ENCODE results near the gene CLDN34. TPM values are rescaled to one million over a fixed set of nuclear protein-coding genes. Genes with fewer than 3 reads are reported as not detected.

Gene CLDN34
- total and polyA plus RNA-seq, 2 donors (not counting 1 experiment from before 2014, with no cell fraction given) = not detected

DNA sequence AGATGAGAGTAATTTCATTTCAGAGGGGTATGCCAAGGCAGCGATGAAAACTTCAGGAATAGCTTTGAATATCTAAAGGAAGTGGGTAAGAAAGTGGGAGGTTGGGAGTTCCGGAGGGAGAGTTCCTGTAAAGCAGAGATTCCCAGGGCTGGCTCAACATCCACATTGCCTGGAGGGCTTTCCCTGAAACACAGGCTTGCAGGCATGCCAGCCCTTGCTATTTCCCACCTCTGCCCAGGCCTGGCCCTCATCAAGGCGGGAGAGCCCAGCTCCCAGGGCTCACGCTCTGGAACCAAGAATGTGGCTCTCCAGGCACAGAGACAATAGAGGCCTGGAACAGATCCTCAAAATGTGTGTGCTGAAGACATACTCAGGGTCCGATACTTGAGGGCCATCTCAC, 43.8 kb upstream of the CLDN34 start:
- no peak overlapping the region for H3K27ac ChIP-seq (ENCODE audit: low read length in 2 of 2)
- H2AFZ ChIP-seq (ENCODE audit: insufficient read depth, low read depth, low read length, poor library complexity, severe bottlenecking) = no peak overlapping the region
- H3K27ac Mint-ChIP-seq = no peak overlapping the region
- CTCF ChIA-PET = no interaction called here
- no peaks in the 10 kb centered on the region for H3K27me3 ChIP-seq (replicated peaks in 1 of 4; ENCODE audit: control extremely low read depth in 1 of 4, control insufficient read depth in 3 of 4, insufficient read depth in 4 of 4, low read length in 3 of 4)
- no peak for ATAC-seq (ENCODE audit: low read depth)
- no peaks in the 10 kb centered on the region for H4K20me1 ChIP-seq (ENCODE audit: control insufficient read depth, insufficient read depth, low read length, poor library complexity, severe bottlenecking)
- no peak overlapping the region for H3K4me2 ChIP-seq (replicated peaks; ENCODE audit: low read depth, low read length, poor library complexity, severe bottlenecking)
- no peaks in the 10 kb centered on the region for H3K79me2 ChIP-seq (ENCODE audit: control insufficient read depth, insufficient read depth, low read length)
- no peaks in the 10 kb centered on the region for H3K36me3 ChIP-seq (replicated peaks in 1 of 2; ENCODE audit: control extremely low read depth in 1 of 2, control insufficient read depth in 1 of 2, extremely low read depth in 1 of 2, insufficient read depth in 2 of 2, low read length in 1 of 2)
- intact Hi-C loops (cut with micrococcal nuclease) = no loop called here
- TF ChIP-seq EZH2 (IDR thresholded peaks at IDR 0.05; ENCODE audit: borderline replicate concordance, insufficient read depth, low read depth, low read length, poor library complexity, severe bottlenecking) = no peak
- TF ChIP-seq, protein P1, sequence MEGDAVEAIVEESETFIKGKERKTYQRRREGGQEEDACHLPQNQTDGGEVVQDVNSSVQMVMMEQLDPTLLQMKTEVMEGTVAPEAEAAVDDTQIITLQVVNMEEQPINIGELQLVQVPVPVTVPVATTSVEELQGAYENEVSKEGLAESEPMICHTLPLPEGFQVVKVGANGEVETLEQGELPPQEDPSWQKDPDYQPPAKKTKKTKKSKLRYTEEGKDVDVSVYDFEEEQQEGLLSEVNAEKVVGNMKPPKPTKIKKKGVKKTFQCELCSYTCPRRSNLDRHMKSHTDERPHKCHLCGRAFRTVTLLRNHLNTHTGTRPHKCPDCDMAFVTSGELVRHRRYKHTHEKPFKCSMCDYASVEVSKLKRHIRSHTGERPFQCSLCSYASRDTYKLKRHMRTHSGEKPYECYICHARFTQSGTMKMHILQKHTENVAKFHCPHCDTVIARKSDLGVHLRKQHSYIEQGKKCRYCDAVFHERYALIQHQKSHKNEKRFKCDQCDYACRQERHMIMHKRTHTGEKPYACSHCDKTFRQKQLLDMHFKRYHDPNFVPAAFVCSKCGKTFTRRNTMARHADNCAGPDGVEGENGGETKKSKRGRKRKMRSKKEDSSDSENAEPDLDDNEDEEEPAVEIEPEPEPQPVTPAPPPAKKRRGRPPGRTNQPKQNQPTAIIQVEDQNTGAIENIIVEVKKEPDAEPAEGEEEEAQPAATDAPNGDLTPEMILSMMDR (IDR thresholded peaks at IDR 0.05) = no peak
- H3K9me3 ChIP-seq (ENCODE audit: control extremely low read depth in 1 of 3, control insufficient read depth in 2 of 3, insufficient read depth in 1 of 3, low read length in 2 of 3) = no peaks in the 10 kb centered on the region
- H3K27me3 Mint-ChIP-seq = no peaks in the 10 kb centered on the region
- H3K4me3 Mint-ChIP-seq = no peak overlapping the region
- H3K4me3 ChIP-seq (ENCODE audit: control extremely low read depth in 1 of 5, extremely low read depth in 1 of 5, insufficient read depth in 1 of 5, low read depth in 2 of 5, low read length in 4 of 5) = no peak overlapping the region
- H3K9me3 Mint-ChIP-seq (ENCODE audit: insufficient read depth) = no peaks in the 10 kb centered on the region
- H3K4me1 Mint-ChIP-seq = no peaks in the 10 kb centered on the region
- no peak for DNase-seq
- no peak overlapping the region for H3K9ac ChIP-seq (ENCODE audit: low read length)
- H3K4me1 ChIP-seq (ENCODE audit: control insufficient read depth in 2 of 2, insufficient read depth in 2 of 2, low read length in 2 of 2) = no peaks in the 10 kb centered on the region
- WGBS (ENCODE audit: insufficient coverage) = 80% methylated on average over 1 of the region's 5 CpGs
- POLR2A ChIA-PET = no interaction called here

DNA sequence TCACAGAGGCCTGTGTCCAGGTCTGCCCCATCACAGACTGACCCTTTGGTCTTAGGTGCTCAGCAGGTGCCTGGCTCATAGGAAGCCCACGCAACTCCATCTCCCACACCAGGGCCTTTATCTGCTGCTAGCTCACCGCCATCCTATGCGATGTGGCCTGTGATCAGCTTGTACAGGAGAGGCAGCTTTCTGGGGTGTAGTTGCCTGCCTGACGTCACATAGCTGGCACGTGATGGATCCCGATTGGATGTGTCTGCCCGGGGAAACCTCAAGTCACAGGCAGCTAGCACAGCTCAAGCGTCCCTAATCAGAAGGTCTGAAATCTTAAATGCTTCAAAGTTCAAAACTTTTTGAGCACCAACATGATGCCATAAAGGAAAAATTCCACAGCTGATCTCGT, 41.2 kb upstream of the CLDN34 start:
- no peak overlapping the region for H3K9ac ChIP-seq (ENCODE audit: low read length)
- intact Hi-C loops (cut with micrococcal nuclease) = no loop called here
- no peaks in the 10 kb centered on the region for H3K36me3 ChIP-seq (replicated peaks in 1 of 2; ENCODE audit: control extremely low read depth in 1 of 2, control insufficient read depth in 1 of 2, extremely low read depth in 1 of 2, insufficient read depth in 2 of 2, low read length in 1 of 2)
- H3K4me3 ChIP-seq (ENCODE audit: control extremely low read depth in 1 of 5, extremely low read depth in 1 of 5, insufficient read depth in 1 of 5, low read depth in 2 of 5, low read length in 4 of 5) = no peak overlapping the region
- H3K4me3 Mint-ChIP-seq = no peak overlapping the region
- no peak for TF ChIP-seq EZH2 (IDR thresholded peaks at IDR 0.05; ENCODE audit: borderline replicate concordance, insufficient read depth, low read depth, low read length, poor library complexity, severe bottlenecking)
- TF ChIP-seq, protein P1 (IDR thresholded peaks at IDR 0.05) = no peak
- no peak overlapping the region for H2AFZ ChIP-seq (ENCODE audit: insufficient read depth, low read depth, low read length, poor library complexity, severe bottlenecking)
- H3K9me3 Mint-ChIP-seq (ENCODE audit: insufficient read depth) = no peaks in the 10 kb centered on the region
- no peaks in the 10 kb centered on the region for H4K20me1 ChIP-seq (ENCODE audit: control insufficient read depth, insufficient read depth, low read length, poor library complexity, severe bottlenecking)
- no peak overlapping the region for H3K27ac ChIP-seq (ENCODE audit: low read length in 2 of 2)
- DNase-seq (no peak), ATAC-seq (ENCODE audit: low read depth) (no peak)
- ChIA-PET POLR2A (no interaction called here), CTCF (no interaction called here)
- H3K27ac Mint-ChIP-seq = no peak overlapping the region
- WGBS (ENCODE audit: insufficient coverage) = 92% methylated on average over 8 of the region's 9 CpGs
- H3K27me3 Mint-ChIP-seq = peaks cover 3% of the 10 kb centered on the region
- no peaks in the 10 kb centered on the region for H3K79me2 ChIP-seq (ENCODE audit: control insufficient read depth, insufficient read depth, low read length)
- H3K4me1 ChIP-seq (ENCODE audit: control insufficient read depth in 2 of 2, insufficient read depth in 2 of 2, low read length in 2 of 2) = no peaks in the 10 kb centered on the region
- H3K27me3 ChIP-seq (replicated peaks in 1 of 4; ENCODE audit: control extremely low read depth in 1 of 4, control insufficient read depth in 3 of 4, insufficient read depth in 4 of 4, low read length in 3 of 4) = no peaks in the 10 kb centered on the region
- no peaks in the 10 kb centered on the region for H3K4me1 Mint-ChIP-seq
- no peaks in the 10 kb centered on the region for H3K9me3 ChIP-seq (ENCODE audit: control extremely low read depth in 1 of 3, control insufficient read depth in 2 of 3, insufficient read depth in 1 of 3, low read length in 2 of 3)
- H3K4me2 ChIP-seq (replicated peaks; ENCODE audit: low read depth, low read length, poor library complexity, severe bottlenecking) = no peak overlapping the region
